ENCODE results near the gene AURKB. TPM values are rescaled to one million over a fixed set of nuclear protein-coding genes. Genes with fewer than 3 reads are reported as not detected.
A peak's percentile ranks its signal among the peaks of the same experiment; 100 is the strongest.
"Not testable (repeated sequence)": the region's sequence is repeated elsewhere in the genome, so short reads cannot be mapped to it uniquely, and the experiment has no call there.

AURKB gene
- polyA plus RNA-seq, 1 donor from 2014 or later: 0.34 TPM

DNA sequence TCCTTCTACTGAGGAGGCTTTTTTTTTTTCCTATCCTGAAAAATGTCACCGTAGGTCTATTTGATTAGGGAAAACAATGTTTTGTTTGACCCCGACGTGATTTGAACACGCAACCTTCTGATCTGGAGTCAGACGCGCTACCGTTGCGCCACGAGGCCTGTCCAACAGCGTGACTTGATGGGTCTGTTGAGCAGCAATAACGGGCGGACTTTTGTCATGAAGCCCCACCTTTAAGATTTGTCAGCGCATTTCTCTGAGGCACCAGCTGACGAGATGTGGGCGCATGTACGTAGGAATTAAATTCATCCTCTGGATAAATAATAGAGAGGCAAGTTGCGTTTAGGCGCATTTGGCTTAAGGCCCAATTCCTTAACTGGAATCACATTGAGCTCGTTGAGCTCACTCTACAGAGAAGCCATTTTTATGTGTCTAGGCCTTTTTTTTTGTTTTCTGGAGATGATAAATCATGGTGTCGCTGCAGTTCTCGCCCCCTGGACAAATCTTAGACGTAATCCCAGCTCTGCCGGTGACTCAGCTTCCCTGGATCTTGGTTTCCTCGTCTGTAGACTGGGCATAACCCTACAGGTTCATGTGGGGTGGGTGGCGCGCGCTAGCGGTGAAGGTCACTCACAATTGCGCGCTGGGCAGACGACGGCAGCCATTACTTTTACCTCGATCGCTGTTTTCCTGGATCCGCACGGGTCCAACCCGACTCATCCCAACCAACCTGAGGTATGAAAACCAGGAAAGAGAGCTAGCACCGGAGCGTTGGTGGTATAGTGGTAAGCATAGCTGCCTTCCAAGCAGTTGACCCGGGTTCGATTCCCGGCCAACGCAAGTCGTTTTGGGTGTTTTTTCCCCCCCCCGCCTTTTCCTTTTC lies 10.6 kb upstream of the AURKB start:
- Mint-ChIP-seq H3K9me3 (peaks cover 0 to 3% (median 0%) of the 10 kb centered on the region in 3 donors), H3K4me1 (peaks cover 25 to 35% (median 26%) of the 10 kb centered on the region in 3 donors), H3K27ac (peak overlapping the region; percentile 98 to 100 (median 100)), H3K27me3 (peaks cover 1% of the 10 kb centered on the region), H3K36me3 (peaks cover 5% of the 10 kb centered on the region), H3K4me3 (peak overlapping the region; percentile 91 to 99 (median 98))

DNA sequence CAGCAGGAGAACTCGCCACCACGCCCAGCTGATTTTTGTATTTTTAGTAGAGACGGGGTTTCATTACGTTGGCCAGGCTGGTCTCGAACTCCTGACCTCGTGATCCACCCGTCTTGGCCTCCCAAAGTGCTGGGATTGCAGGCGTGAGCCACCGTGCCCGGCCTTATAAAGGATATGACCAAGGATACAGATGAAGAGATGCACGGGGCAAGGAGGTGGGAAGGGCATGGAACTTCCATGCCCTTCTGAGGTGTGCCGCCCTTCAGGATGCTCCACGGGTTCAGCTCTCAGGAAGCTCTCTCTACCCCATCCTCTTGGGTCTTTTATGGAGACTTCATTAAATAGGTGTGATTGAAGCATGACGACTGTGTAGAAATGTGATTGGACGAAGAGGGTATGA lies 3.6 kb upstream of the AURKB start:
- not testable (repeated sequence) for H3K27me3 Mint-ChIP-seq, H3K36me3 Mint-ChIP-seq, H3K9me3 Mint-ChIP-seq
- Mint-ChIP-seq H3K4me1 (peaks cover 11 to 12% (median 11%) of the 10 kb centered on the region in 3 donors), H3K4me3 (peak overlapping the region in 2 of 4 donors; percentile 17 to 55), H3K27ac (peak overlapping the region in 2 of 3 donors; percentile 43 to 67)

GRCh38 chr17:8212312-8213180 lies 2.2 kb upstream of the AURKB start:
- Mint-ChIP-seq H3K27ac (peak overlapping the region in 1 of 3 donors; percentile 67), H3K27me3 (no peaks in the 10 kb centered on the region), H3K4me3 (peak overlapping the region in 2 of 4 donors; percentile 28 to 81), H3K36me3 (peaks cover 3% of the 10 kb centered on the region), H3K4me1 (peaks cover 11 to 12% (median 11%) of the 10 kb centered on the region in 3 donors), H3K9me3 (no peaks in the 10 kb centered on the region)

DNA sequence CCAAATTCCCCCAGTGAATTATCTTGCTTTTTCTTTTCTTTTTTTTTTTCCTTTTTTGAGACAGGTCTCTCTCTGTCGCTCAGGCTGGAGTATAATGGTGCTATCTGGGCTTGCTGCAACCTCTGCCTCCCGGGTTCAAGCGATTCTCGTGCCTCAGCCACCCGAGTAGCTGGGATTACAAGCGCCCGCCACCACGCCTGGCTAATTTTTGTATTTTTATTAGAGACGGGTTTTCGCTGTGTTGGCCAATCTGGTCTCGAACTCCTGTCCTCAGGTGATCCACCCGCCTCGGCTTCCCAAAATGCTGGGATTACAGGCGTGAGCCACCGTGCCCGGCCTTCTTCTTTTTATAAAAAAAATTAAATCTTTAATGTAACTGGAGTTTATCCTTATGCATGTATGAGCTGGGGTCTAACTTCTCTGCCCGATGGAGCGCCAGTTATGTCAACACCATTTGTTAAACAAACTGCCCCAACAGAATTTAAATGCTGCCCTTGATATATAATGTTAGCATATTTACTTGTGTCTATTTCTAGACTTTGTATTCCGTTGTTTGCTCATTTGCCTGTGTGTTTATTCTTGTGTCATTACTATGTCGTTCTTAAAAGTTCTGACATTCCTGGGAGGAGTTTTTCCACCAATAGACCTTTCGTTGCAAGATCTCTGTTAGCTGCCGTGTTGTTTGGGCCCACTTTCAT lies 535 bp upstream of the AURKB start:
- no peaks in the 10 kb centered on the region for H3K9me3 Mint-ChIP-seq
- H3K4me1 Mint-ChIP-seq: peaks cover 11 to 14% (median 12%) of the 10 kb centered on the region in 3 donors
- peaks cover 2% of the 10 kb centered on the region for H3K36me3 Mint-ChIP-seq
- no peaks in the 10 kb centered on the region for H3K27me3 Mint-ChIP-seq
- peak overlapping the region; percentile 70 to 97 (median 94) for H3K27ac Mint-ChIP-seq
- peak overlapping the region; percentile 81 to 99 (median 96) for H3K4me3 Mint-ChIP-seq

DNA sequence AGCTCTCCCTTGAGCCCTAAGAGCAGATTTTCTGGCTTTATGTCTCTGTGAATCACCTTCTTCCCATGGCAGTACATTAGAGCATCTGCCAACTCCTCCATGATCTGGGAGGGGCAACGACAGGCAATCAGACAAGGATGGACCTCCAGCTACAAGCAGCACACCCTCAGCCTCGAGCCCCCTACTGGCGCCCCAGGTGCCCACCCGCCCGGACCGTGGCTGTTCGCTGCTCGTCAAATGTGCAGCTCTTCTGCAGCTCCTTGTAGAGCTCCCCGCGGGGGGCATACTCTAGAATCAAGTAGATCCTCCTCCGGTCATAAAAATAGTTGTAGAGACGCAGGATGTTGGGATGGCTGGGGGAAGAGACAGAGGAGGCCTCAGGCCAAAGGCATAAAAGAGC lies 3.8 kb downstream of the AURKB start:
- Mint-ChIP-seq H3K4me1 (peaks cover 12 to 14% (median 14%) of the 10 kb centered on the region in 3 donors), H3K9me3 (no peaks in the 10 kb centered on the region), H3K4me3 (peak overlapping the region in 1 of 4 donors; percentile 35), H3K27ac (peak overlapping the region in 1 of 3 donors; percentile 24), H3K36me3 (peaks cover 2% of the 10 kb centered on the region), H3K27me3 (no peaks in the 10 kb centered on the region)

DNA sequence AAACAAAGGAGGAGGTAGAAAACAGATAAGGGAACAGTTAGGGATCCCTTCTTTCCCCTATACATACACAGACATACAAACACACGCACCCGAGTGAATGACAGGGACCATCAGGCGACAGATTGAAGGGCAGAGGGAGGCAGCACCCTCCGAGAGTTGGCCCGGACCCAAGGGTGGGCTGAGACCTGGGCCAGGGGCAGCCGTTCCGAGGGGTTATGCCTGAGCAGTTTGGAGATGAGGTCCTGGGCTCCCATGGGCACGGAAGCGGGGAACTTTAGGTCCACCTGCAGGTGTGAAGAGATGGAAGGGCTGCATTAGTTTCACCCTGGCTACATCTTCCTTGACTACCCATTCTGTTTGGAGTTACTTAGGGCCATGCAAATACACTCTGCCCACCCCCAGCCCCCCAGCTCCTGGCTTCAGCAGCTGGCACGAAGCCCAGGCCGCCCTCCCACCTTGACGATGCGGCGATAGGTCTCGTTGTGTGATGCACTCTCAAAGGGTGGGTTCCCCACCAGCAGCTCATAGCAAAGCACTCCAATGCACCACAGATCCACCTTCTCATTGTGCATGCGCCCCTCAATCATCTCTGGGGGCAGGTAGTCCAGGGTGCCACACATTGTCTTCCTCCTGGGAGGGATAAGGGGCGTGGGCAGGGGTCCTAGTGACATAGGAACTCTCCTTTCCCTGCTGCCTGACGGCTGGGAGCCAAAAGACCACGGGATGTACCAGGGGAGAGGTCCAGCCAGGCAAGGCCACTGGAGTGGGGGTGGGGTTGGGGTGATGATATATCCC lies 5.4 kb downstream of the AURKB start:
- Mint-ChIP-seq H3K27me3 (no peaks in the 10 kb centered on the region), H3K4me1 (peaks cover 5 to 7% (median 6%) of the 10 kb centered on the region in 3 donors), H3K27ac (peak overlapping the region in 2 of 3 donors; percentile 46 to 69), H3K36me3 (peaks cover 2% of the 10 kb centered on the region), H3K9me3 (no peaks in the 10 kb centered on the region), H3K4me3 (no peak overlapping the region)

DNA sequence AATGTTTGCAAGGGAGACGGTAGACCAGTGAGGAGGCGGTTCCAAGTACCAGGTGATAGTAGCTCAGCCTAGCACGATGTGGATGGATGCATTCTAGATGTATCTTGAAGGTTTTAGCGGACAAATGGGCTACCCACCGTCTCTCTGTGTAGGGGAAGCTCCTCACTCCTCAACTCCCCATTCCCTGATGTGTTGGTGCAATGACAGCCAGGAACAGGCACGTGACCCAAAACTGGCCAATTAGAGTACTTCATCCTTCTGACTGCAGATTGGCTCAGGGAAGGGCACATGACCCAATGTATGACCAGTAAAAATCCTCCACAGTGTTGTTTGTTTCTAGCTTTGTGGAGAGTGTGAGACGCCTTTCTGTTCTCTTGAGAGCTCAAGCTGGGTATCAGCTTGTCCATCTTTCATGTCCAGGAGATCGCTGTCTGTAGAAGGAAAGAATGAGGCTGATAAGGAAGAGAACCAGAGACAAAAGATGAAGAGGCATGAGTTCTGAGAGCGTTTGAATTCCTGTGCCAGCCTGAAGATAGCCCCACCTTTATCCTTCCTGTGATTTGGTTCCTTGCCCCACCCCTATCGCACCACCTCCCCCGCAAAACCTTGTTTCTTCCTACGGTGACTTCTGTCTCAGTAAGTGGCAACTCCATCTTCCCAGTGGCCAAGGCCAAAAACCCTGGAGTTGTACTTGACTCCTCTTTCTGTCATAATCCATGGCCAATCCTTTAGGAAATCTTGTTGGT lies 18.1 kb downstream of the AURKB start:
- no peak overlapping the region for H3K4me3 Mint-ChIP-seq
- H3K9me3 Mint-ChIP-seq: no peaks in the 10 kb centered on the region
- peaks cover 13 to 17% (median 16%) of the 10 kb centered on the region in 3 donors for H3K4me1 Mint-ChIP-seq
- H3K27ac Mint-ChIP-seq: no peak overlapping the region
- H3K36me3 Mint-ChIP-seq: no peaks in the 10 kb centered on the region
- H3K27me3 Mint-ChIP-seq: no peaks in the 10 kb centered on the region

GRCh38 chr17:8190506-8190905 lies 19.9 kb downstream of the AURKB start:
- Mint-ChIP-seq H3K27ac (peak overlapping the region; percentile 85 to 95 (median 92)), H3K36me3 (no peaks in the 10 kb centered on the region), H3K4me3 (peak overlapping the region in 1 of 4 donors; percentile 2), H3K4me1 (peaks cover 5 to 9% (median 9%) of the 10 kb centered on the region in 3 donors), H3K9me3 (no peaks in the 10 kb centered on the region), H3K27me3 (no peaks in the 10 kb centered on the region)

DNA sequence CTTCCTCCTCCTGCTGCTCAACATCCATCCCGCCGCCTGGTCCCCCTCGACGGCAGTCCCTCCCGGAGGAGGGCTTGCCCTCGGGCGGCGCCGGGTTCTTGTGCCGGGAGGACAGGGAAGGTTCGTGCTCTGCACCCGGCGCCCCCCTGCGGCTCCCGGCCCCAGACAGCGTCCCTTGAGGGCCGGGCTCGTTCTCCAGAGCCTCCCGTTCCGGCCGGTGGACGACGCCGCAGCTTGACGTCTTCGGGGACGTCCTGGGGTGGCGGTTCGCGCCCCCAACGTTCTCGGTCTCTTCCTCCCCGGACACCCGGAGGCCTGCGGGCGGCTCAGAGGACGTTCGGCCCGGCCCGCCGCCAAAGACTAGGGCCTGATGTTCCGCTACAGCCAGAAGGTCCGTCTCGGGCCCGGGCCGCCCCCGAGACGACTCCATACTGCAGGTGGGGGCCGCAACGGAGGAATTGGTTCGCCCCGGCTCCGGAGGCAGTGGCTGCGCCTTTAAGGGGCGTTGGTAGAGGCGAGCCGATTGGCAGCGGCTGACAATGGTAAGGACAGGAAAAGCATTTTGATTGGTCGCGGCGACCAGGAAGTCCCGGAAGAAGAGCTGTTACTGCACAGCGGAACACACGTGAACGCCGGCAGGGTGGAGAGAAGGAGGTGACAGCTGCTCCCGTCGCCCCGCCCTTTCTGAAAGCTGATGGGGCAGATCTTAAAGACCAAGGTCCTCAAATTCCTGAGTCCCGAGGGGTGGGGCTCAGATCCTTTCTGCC lies 20.5 kb downstream of the AURKB start, which contains the start of gene BORCS6:
Gene BORCS6 (minus strand): TSS at position 470 of the 767 bp plus-strand sequence. CDS start 40 bp downstream, at position 430.
- H3K27me3 Mint-ChIP-seq: no peaks in the 10 kb centered on the region
- peaks cover 5 to 10% (median 9%) of the 10 kb centered on the region in 3 donors for H3K4me1 Mint-ChIP-seq
- H3K9me3 Mint-ChIP-seq: no peaks in the 10 kb centered on the region
- H3K36me3 Mint-ChIP-seq: no peaks in the 10 kb centered on the region
- peak within 1 kb of the TSS; percentile 85 to 95 (median 92) for H3K27ac Mint-ChIP-seq
- H3K4me3 Mint-ChIP-seq: peak within 1 kb of the TSS in 1 of 4 donors; percentile 2

DNA sequence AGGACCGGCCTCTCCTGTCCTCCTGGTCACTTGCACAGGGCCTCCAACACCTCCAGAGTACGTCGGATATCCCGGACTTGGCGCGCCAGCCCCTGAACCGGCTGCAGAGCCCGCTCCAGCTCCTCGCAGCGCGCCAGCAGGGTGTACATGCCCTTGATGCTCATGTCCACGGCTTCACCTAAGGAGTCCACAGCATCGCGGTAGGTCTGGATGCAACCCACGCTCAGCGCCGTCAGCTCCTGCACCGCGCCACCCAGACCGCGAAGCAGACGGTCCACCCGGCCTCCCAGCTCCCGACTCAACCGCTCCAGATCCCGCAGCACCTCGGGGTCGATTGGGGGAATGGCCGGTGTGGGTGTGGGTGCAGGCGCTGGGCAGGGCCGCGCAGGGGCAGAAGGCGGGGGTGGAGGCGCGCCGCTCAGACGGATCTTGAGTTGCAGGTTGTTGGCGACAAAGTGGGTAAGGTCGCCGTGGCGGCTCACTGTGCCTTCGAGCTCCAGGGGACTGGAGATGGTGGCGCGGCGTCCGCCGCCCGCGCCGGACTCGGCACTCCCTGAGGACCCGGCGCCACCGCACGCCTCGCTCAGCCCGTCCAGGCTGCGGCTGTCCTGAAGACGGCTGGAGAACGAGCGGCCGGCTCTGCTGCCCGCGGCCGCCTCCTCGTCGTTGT lies 21.2 kb downstream of the AURKB start:
- H3K27ac Mint-ChIP-seq: peak overlapping the region in 1 of 3 donors; percentile 95
- H3K9me3 Mint-ChIP-seq: no peaks in the 10 kb centered on the region
- H3K4me1 Mint-ChIP-seq: peaks cover 5 to 13% (median 9%) of the 10 kb centered on the region in 3 donors
- H3K36me3 Mint-ChIP-seq: no peaks in the 10 kb centered on the region
- H3K27me3 Mint-ChIP-seq: no peaks in the 10 kb centered on the region
- no peak overlapping the region for H3K4me3 Mint-ChIP-seq

GRCh38 chr17:8188263-8188839 lies 22.0 kb downstream of the AURKB start:
- no peak overlapping the region for H3K27ac Mint-ChIP-seq
- H3K9me3 Mint-ChIP-seq: no peaks in the 10 kb centered on the region
- H3K36me3 Mint-ChIP-seq: no peaks in the 10 kb centered on the region
- H3K4me3 Mint-ChIP-seq: no peak overlapping the region
- peaks cover 5 to 13% (median 11%) of the 10 kb centered on the region in 3 donors for H3K4me1 Mint-ChIP-seq
- H3K27me3 Mint-ChIP-seq: no peaks in the 10 kb centered on the region
